ENCODE measurements around the gene PALD1. TPM values are rescaled to one million over a fixed set of nuclear protein-coding genes. Genes with fewer than 3 reads are reported as not detected.

PALD1 gene
- polyA plus RNA-seq, 1 experiment: 0.17 TPM

DNA sequence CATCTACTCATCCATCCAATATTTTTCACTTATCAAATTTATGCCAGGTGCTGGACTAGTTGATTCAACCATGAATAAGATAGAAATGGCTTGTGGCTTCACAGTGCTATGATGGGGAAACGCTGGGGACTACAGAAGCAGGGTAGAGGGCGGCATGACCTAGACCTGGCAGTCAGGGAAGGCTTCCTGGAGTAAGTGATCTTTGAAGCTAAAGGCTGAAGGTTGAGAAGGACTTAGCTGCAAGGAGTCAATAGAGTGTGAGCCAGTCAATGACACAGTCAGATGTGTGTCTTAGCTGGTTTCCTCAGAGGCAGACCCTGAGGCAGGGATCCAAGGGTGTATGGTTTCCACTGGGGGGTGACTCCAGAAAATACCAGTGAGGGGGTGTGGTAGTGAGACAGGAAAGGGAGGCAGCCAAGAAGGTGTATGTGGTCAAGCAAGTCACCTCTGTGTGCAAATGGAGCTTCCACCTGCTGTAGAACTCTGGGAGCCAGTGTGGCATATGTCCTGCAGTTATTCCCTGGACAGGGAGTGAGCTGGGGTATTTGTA lies 113.7 kb downstream of the PALD1 start:
- ChIA-PET CTCF (no interaction called here), POLR2A (no interaction called here)

GRCh38 chr10:70592746-70593512 lies 114.4 kb downstream of the PALD1 start:
- ChIA-PET CTCF (no interaction called here), POLR2A (no interaction called here)
- DNase-seq (ENCODE audit: low read depth, low spot score): no peak
- peaks cover 42% of the 10 kb centered on the region for H3K27me3 ChIP-seq (ENCODE audit: control insufficient read depth, insufficient read depth, low read length)
- no peak overlapping the region for H3K4me3 ChIP-seq (ENCODE audit: low read depth, low read length)
- no peak for TF ChIP-seq CTCF (IDR thresholded peaks at IDR 0.05; ENCODE audit: low read depth, low read length)
- H3K27ac ChIP-seq (ENCODE audit: low read depth, low read length): no peak overlapping the region
- no peaks in the 10 kb centered on the region for H3K9me3 ChIP-seq (ENCODE audit: control insufficient read depth, insufficient read depth, low read length)

More for the DNA sequence above, 113.7 kb downstream of the PALD1 start:
- Histone ChIP-seq H3K27ac (ENCODE audit: low read depth, low read length) (no peak overlapping the region), H3K27me3 (ENCODE audit: control insufficient read depth, insufficient read depth, low read length) (peaks cover 42% of the 10 kb centered on the region), H3K9me3 (ENCODE audit: control insufficient read depth, insufficient read depth, low read length) (no peaks in the 10 kb centered on the region), H3K4me3 (ENCODE audit: low read depth, low read length) (no peak overlapping the region)
- TF ChIP-seq CTCF (IDR thresholded peaks at IDR 0.05; ENCODE audit: low read depth, low read length): no peak
- DNase-seq (ENCODE audit: low read depth, low spot score): no peak

DNA sequence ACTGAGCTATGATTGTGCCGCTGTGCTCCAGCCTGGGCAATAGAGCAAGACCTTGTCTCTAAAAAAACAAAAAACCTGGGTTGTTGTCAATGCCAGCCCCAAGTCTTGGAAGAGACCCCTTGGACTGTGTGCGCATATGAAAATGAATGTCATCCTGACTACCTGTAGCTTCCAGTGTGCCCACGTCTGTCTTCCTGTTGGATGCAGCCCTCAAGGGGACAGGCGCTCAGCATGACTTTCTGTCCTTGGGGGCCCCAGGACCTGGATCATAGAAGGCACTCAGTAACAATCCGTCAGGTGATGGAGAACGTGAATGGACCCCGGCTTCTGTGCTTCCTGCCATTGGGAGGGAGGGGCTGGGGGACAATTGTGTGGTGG lies 114.9 kb downstream of the PALD1 start:
- POLR2A ChIA-PET: no interaction called here
- Histone ChIP-seq H3K27ac (ENCODE audit: low read depth, low read length) (no peak overlapping the region), H3K9me3 (ENCODE audit: control insufficient read depth, insufficient read depth, low read length) (no peaks in the 10 kb centered on the region), H3K27me3 (ENCODE audit: control insufficient read depth, insufficient read depth, low read length) (peaks cover 42% of the 10 kb centered on the region), H3K4me3 (ENCODE audit: low read depth, low read length) (no peak overlapping the region)
- DNase-seq (ENCODE audit: low read depth, low spot score): no peak
- CTCF ChIA-PET: no interaction called here
- no peak for TF ChIP-seq CTCF (IDR thresholded peaks at IDR 0.05; ENCODE audit: low read depth, low read length)

DNA sequence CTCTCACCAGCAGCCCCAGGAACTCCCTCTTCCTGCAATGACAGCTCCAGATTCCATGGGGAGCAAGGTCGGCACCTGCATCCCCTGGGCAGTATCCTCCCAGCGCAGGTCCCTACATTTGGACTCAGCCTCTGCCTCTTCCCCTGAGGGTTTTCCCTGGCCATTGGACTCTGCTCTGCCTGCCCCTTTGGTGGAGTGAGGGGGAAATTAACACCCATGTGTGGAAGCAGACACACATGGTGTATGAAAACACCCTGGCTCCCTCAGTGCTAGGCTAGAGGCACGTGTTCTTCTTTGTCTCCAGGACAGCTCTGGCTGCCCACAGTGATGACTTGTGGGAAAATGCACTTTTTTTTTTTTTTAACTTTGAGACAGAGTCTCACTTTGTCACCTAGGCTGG lies 115.6 kb downstream of the PALD1 start:
- Histone ChIP-seq H3K27ac (ENCODE audit: low read depth, low read length) (no peak overlapping the region), H3K27me3 (ENCODE audit: control insufficient read depth, insufficient read depth, low read length) (peaks cover 42% of the 10 kb centered on the region), H3K4me3 (ENCODE audit: low read depth, low read length) (no peak overlapping the region), H3K9me3 (ENCODE audit: control insufficient read depth, insufficient read depth, low read length) (no peaks in the 10 kb centered on the region; the same call in 1 of the 2 replicates)
- ChIA-PET POLR2A (no interaction called here), CTCF (interaction anchor here (1.2 kb wide), 1 partner anchor 35 kb away, joined by 4 read pairs; no protein-coding TSS in a partner anchor)
- TF ChIP-seq CTCF (IDR thresholded peaks at IDR 0.05; ENCODE audit: low read depth, low read length): no peak
- DNase-seq (ENCODE audit: low read depth, low spot score): no peak

DNA sequence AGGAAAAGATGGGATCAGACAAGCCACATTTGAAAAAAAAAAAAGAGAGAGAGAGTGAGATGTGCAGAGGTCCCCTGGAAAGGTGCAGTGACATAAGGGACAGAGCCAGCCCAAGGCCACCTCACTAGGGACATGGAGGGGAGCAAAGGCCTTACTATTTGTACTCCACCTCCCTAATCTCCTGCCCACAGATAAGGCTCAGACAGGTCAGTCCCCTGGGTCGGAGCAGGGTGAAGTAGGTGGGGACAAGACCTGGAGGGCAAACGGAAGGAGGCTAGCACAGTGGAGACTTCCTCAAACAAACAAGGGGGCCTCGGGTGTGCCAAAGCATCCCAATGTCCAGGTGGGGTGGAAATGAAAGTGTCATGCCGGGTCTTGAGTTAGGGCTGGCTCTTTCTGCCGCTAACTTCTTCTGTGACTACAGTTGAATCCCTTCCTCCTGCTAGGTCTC lies 117.0 kb downstream of the PALD1 start:
- H3K27me3 ChIP-seq (ENCODE audit: control insufficient read depth, insufficient read depth, low read length): peaks cover 47% of the 10 kb centered on the region
- ChIA-PET CTCF (interaction anchor here (1.2 kb wide), 1 partner anchor 37 kb away, joined by 4 read pairs; no protein-coding TSS in a partner anchor), POLR2A (no interaction called here)
- no peak for DNase-seq (ENCODE audit: low read depth, low spot score)
- H3K27ac ChIP-seq (ENCODE audit: low read depth, low read length): no peak overlapping the region
- TF ChIP-seq CTCF (IDR thresholded peaks at IDR 0.05; ENCODE audit: low read depth, low read length): no peak
- H3K4me3 ChIP-seq (ENCODE audit: low read depth, low read length): no peak overlapping the region
- H3K9me3 ChIP-seq (ENCODE audit: control insufficient read depth, insufficient read depth, low read length): no peaks in the 10 kb centered on the region; the same call in 1 of the 2 replicates

All from AG04450 (cell line).